ENCODE measurements around the gene CMTM3. TPM values are rescaled to one million over a fixed set of nuclear protein-coding genes. Genes with fewer than 3 reads are reported as not detected.

CMTM3 gene
- total RNA-seq, 1 experiment from 2014 or later, result 4.3 TPM

DNA sequence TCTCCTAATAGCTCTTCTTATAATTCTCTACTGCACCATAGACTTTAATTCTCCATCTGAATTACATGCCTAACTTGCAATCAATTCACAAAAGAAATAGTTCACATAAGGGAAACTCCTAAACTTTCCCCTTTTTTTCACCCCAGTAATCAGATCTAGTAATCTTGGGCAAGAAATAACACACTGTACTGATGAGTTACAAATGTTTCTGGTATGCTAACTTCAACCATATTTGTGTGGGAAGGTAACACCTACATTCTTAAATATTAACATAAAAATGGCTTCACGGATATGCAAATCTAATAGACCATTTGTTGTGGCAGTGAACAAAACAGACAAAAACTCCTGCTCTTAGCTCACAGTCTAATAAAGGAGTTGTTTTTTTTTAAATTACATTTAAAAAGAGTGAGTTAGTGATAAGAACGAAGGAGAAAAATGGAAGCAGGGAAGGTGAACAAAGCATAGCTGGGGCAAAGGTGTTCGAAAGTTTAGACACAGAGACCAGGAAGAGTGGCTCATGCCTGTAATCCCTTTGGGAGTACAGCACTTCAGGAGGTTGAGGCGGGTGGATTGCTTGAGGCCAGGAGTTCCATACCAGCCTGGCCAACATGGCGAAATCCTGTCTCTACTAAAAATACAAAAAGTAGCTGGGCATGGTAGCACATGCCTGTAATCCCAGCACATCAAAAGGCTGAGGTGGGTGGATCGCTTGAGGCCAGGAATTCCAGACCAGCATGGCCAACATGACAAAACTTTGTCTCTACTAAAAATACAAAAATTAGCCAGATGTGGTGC lies 34.8 kb downstream of the CMTM3 start:
- Mint-ChIP-seq H3K4me3 (ENCODE audit: unreplicated experiment) (peak overlapping the region; percentile 56), H3K4me1 (ENCODE audit: insufficient read depth, unreplicated experiment) (peaks cover 18% of the 10 kb centered on the region), H3K27me3 (ENCODE audit: insufficient read depth, unreplicated experiment) (no peaks in the 10 kb centered on the region), H3K9me3 (ENCODE audit: unreplicated experiment) (no peaks in the 10 kb centered on the region), H3K36me3 (ENCODE audit: insufficient read depth, unreplicated experiment) (peaks cover 10% of the 10 kb centered on the region), H3K27ac (ENCODE audit: low read depth, unreplicated experiment) (peak overlapping the region; percentile 98)
- ChIA-PET POLR2A (interaction anchor here (0.6 to 4.0 kb wide), 15 partner anchors 9 to 126 kb away, joined by 3 to 18 read pairs (median 5); partner anchors contain the start of genes CKLF and DYNC1LI2), CTCF (interaction anchor here (0.6 to 5.2 kb wide), 14 partner anchors 10 to 232 kb away, joined by 3 to 59 read pairs (median 4); no protein-coding TSS in a partner anchor)
- DNase-seq (ENCODE audit: unreplicated experiment), result peak; percentile 38
- BruUV-seq (replicated peaks), result no TSS peak
- TF ChIP-seq, protein P1, sequence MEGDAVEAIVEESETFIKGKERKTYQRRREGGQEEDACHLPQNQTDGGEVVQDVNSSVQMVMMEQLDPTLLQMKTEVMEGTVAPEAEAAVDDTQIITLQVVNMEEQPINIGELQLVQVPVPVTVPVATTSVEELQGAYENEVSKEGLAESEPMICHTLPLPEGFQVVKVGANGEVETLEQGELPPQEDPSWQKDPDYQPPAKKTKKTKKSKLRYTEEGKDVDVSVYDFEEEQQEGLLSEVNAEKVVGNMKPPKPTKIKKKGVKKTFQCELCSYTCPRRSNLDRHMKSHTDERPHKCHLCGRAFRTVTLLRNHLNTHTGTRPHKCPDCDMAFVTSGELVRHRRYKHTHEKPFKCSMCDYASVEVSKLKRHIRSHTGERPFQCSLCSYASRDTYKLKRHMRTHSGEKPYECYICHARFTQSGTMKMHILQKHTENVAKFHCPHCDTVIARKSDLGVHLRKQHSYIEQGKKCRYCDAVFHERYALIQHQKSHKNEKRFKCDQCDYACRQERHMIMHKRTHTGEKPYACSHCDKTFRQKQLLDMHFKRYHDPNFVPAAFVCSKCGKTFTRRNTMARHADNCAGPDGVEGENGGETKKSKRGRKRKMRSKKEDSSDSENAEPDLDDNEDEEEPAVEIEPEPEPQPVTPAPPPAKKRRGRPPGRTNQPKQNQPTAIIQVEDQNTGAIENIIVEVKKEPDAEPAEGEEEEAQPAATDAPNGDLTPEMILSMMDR (IDR thresholded peaks at IDR 0.05; ENCODE audit: unreplicated experiment), result no peak
- intact Hi-C loops (cut with micrococcal nuclease), result no loop called here

- Mint-ChIP-seq H3K4me1 (ENCODE audit: insufficient read depth, unreplicated experiment) (peaks cover 18% of the 10 kb centered on the region), H3K27ac (ENCODE audit: low read depth, unreplicated experiment) (no peak overlapping the region), H3K36me3 (ENCODE audit: insufficient read depth, unreplicated experiment) (peaks cover 4% of the 10 kb centered on the region), H3K9me3 (ENCODE audit: unreplicated experiment) (no peaks in the 10 kb centered on the region), H3K27me3 (ENCODE audit: insufficient read depth, unreplicated experiment) (no peaks in the 10 kb centered on the region), H3K4me3 (ENCODE audit: unreplicated experiment) (no peak overlapping the region)
- POLR2A ChIA-PET, result interaction anchor here (1.2 to 4.0 kb wide), 4 partner anchors 10 to 22 kb away, joined by 3 to 18 read pairs (median 8); no protein-coding TSS in a partner anchor
- BruUV-seq (replicated peaks), result no TSS peak
- TF ChIP-seq, protein P1 (IDR thresholded peaks at IDR 0.05; ENCODE audit: unreplicated experiment), result no peak
- CTCF ChIA-PET, result interaction anchor here (0.6 to 5.2 kb wide), 8 partner anchors 8 to 990 kb away, joined by 3 to 59 read pairs (median 4); no protein-coding TSS in a partner anchor
- intact Hi-C loops (cut with micrococcal nuclease), result no loop called here
- DNase-seq (ENCODE audit: unreplicated experiment), result no peak
Measured at GRCh38 chr16:66640724-66641314, 36.3 kb downstream of the CMTM3 start.

- Mint-ChIP-seq H3K27me3 (ENCODE audit: insufficient read depth, unreplicated experiment) (no peaks in the 10 kb centered on the region), H3K4me3 (ENCODE audit: unreplicated experiment) (no peak overlapping the region), H3K36me3 (ENCODE audit: insufficient read depth, unreplicated experiment) (peaks cover 4% of the 10 kb centered on the region), H3K4me1 (ENCODE audit: insufficient read depth, unreplicated experiment) (peaks cover 18% of the 10 kb centered on the region), H3K27ac (ENCODE audit: low read depth, unreplicated experiment) (no peak overlapping the region), H3K9me3 (ENCODE audit: unreplicated experiment) (no peaks in the 10 kb centered on the region)
- TF ChIP-seq, protein P1 (IDR thresholded peaks at IDR 0.05; ENCODE audit: unreplicated experiment), result no peak
- ChIA-PET CTCF (interaction anchor here (0.6 to 5.2 kb wide), 4 partner anchors 8 to 990 kb away, joined by 3 to 59 read pairs (median 10); no protein-coding TSS in a partner anchor), POLR2A (interaction anchor here (1.8 to 4.0 kb wide), 2 partner anchors 9 to 22 kb away, joined by 9 to 18 read pairs; no protein-coding TSS in a partner anchor)
- BruUV-seq (replicated peaks), result no TSS peak
- no peak for DNase-seq (ENCODE audit: unreplicated experiment)
- intact Hi-C loops (cut with micrococcal nuclease), result no loop called here
Measured at GRCh38 chr16:66641387-66641786, 36.9 kb downstream of the CMTM3 start.

- ChIA-PET POLR2A (interaction anchor here (0.6 to 2.4 kb wide), 3 partner anchors 9 to 254 kb away, joined by 3 to 9 read pairs (median 3); no protein-coding TSS in a partner anchor), CTCF (interaction anchor here (0.6 to 2.2 kb wide), 5 partner anchors 13 to 290 kb away, joined by 3 to 9 read pairs (median 3); no protein-coding TSS in a partner anchor)
- H3K36me3 Mint-ChIP-seq (ENCODE audit: insufficient read depth, unreplicated experiment), result no peaks in the 10 kb centered on the region
- H3K9me3 Mint-ChIP-seq (ENCODE audit: unreplicated experiment), result no peaks in the 10 kb centered on the region
- peaks cover 23% of the 10 kb centered on the region for H3K4me1 Mint-ChIP-seq (ENCODE audit: insufficient read depth, unreplicated experiment)
- no peaks in the 10 kb centered on the region for H3K27me3 Mint-ChIP-seq (ENCODE audit: insufficient read depth, unreplicated experiment)
- no peak overlapping the region for H3K4me3 Mint-ChIP-seq (ENCODE audit: unreplicated experiment)
- H3K27ac Mint-ChIP-seq (ENCODE audit: low read depth, unreplicated experiment), result no peak overlapping the region
- no peak for DNase-seq (ENCODE audit: unreplicated experiment)
- BruUV-seq (replicated peaks), result no TSS peak
- TF ChIP-seq, protein P1 (IDR thresholded peaks at IDR 0.05; ENCODE audit: unreplicated experiment), result no peak
- intact Hi-C loops (cut with micrococcal nuclease), result no loop called here
Measured at GRCh38 chr16:66647866-66648265, 43.4 kb downstream of the CMTM3 start.
